ENCODE measurements around the gene CNDP2. TPM values are rescaled to one million over a fixed set of nuclear protein-coding genes. Genes with fewer than 3 reads are reported as not detected.

The CNDP2 gene
- total and polyA plus RNA-seq, 2 of the 13 experiments (the other 11 are each of a cell fraction or from before 2014, with no cell fraction given) = 64.7 to 80.8 TPM

DNA sequence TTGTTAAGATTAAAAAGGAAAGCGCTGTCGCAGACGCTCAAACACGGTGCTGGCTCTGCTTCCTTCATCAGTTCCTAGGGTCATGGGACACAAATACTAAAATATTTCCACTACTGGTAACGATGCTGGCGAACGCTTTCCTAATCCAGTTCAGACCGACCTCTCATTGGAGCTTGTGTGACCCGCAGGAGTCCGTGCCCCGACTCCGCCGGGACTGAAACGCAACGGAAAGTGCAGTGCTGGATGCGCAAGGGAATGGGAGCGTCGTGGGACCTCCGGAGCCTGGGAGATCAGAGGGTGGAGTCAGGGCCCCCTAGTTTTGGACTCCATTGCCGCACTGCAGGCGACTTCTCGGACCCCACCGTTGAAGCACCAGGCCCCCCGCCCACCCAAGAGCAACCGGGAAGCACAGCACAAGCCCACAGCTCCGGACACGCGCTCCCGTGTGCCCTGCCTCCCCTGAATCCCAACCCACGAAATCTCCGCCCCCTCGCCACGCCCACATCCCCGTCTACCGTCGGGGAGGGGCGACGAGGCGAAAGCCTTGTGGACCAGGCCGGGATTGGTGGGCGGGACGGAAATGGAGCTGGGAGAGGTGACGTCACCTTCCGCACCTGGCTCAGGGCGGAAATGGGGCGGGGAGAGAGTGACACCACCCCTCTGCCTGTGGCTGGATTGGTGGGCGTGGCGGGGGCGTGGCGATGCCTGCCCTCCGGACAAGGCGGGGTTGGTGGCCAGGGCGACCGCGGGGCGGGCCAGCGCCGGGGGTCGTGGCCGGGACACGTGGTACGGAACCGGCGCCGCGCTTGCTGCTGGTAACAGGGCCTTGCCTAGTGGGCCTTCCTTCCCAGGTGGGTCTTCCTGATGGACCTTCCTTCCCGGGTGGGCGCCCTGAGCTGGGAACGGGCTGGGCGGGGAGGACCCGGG is at the start of gene CNDP2 (continued):
- TF ChIP-seq PAXIP1 (CRISPR knock-in tag; conservative IDR thresholded peaks at IDR 0.05) (peak; percentile 55), ZNF83 (CRISPR knock-in tag; IDR thresholded peaks at IDR 0.05; ENCODE audit: borderline replicate concordance) (no peak)

GRCh38 chr18:74446631-74447403 is 49.3 kb upstream of the CNDP2 start:
- H3K4me2 ChIP-seq (ENCODE audit: low read depth, low read length) = no peak overlapping the region
- no peak for DNase-seq (ENCODE audit: low spot score)
- no TSS peak for BruUV-seq (replicated peaks)
- ATAC-seq = no peak
- no peak overlapping the region for H3K27ac ChIP-seq (ENCODE audit: extremely low read length, insufficient read depth, low read length)
- H3K9ac ChIP-seq (ENCODE audit: insufficient read depth, low read depth, low read length) = no peak overlapping the region
- no peaks in the 10 kb centered on the region for H4K20me1 ChIP-seq (ENCODE audit: insufficient read depth, low read length)
- H3K9me3 ChIP-seq (ENCODE audit: low read length) = no peaks in the 10 kb centered on the region
- no peak overlapping the region for H2AFZ ChIP-seq (ENCODE audit: low read length)
- H3K4me3 ChIP-seq (replicated peaks in 1 of 3; ENCODE audit: insufficient read depth in 1 of 3, low read depth in 2 of 3, low read length in 3 of 3) = no peak overlapping the region
- peaks cover 5 to 70% of the 10 kb centered on the region in 2 experiments; a peak in 4 of 5 replicates for H3K27me3 ChIP-seq (ENCODE audit: control insufficient read depth in 1 of 2, insufficient read depth in 2 of 2, low read length in 2 of 2)
- FAIRE-seq = no peak
- ChIA-PET POLR2A (no interaction called here), CTCF (ENCODE audit: low intra/inter-chr PET ratio, low total read pairs) (no interaction called here)
- H3K79me2 ChIP-seq (ENCODE audit: insufficient read depth, low read length) = no peaks in the 10 kb centered on the region
- H3K4me1 ChIP-seq (ENCODE audit: insufficient read depth, low read length) = peaks cover 10% of the 10 kb centered on the region
- in situ Hi-C loops (cut with HindIII; ENCODE audit: extremely low pct_ligation_motif_present, low pct_unique_long_range_greater_than_20kb) = no loop called here
- no peaks in the 10 kb centered on the region for H3K36me3 ChIP-seq (replicated peaks in 1 of 2; ENCODE audit: control insufficient read depth in 1 of 2, insufficient read depth in 2 of 2, low read length in 2 of 2)
- no peak for TF ChIP-seq KLF11 (CRISPR knock-in tag; IDR thresholded peaks at IDR 0.05)
- no peak for TF ChIP-seq KLF9 (CRISPR knock-in tag; IDR thresholded peaks at IDR 0.05; ENCODE audit: low read depth)
- no peak for TF ChIP-seq ZNF207 (IDR thresholded peaks at IDR 0.05; ENCODE audit: borderline replicate concordance)
- TF ChIP-seq, protein P1, sequence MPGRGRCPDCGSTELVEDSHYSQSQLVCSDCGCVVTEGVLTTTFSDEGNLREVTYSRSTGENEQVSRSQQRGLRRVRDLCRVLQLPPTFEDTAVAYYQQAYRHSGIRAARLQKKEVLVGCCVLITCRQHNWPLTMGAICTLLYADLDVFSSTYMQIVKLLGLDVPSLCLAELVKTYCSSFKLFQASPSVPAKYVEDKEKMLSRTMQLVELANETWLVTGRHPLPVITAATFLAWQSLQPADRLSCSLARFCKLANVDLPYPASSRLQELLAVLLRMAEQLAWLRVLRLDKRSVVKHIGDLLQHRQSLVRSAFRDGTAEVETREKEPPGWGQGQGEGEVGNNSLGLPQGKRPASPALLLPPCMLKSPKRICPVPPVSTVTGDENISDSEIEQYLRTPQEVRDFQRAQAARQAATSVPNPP (CRISPR knock-in tag; IDR thresholded peaks at IDR 0.05) = no peak
- TF ChIP-seq ZNF235 (CRISPR knock-in tag; IDR thresholded peaks at IDR 0.05; ENCODE audit: borderline replicate concordance) = no peak
- TF ChIP-seq GPN1 (CRISPR knock-in tag; IDR thresholded peaks at IDR 0.05; ENCODE audit: borderline replicate concordance) = no peak
- TF ChIP-seq POLR2AphosphoS2 (IDR thresholded peaks at IDR 0.05; ENCODE audit: low read depth, low read length) = no peak
- TF ChIP-seq ZNF766 (CRISPR knock-in tag; IDR thresholded peaks at IDR 0.05; ENCODE audit: borderline replicate concordance) = no peak
- no peak for TF ChIP-seq ZNF496 (CRISPR knock-in tag; IDR thresholded peaks at IDR 0.05; ENCODE audit: insufficient replicate concordance)
- no peak for TF ChIP-seq NFATC3 (CRISPR knock-in tag; IDR thresholded peaks at IDR 0.05)
- TF ChIP-seq ESRRA (CRISPR knock-in tag; IDR thresholded peaks at IDR 0.05; ENCODE audit: low read depth) = no peak
- no peak for TF ChIP-seq TCF7 (IDR thresholded peaks at IDR 0.05; ENCODE audit: low read depth)
- intact Hi-C loops (cut with micrococcal nuclease; ENCODE audit: unreplicated experiment) = no loop called here
- 79% methylated on average over 9 of the region's 38 CpGs for WGBS (ENCODE audit: low lambda C conversion rate)

Data from HepG2 (cell line).